Pulmonary artery endothelial cell (primary cell): ENCODE data around the gene FBLN5. TPM values are rescaled to one million over a fixed set of nuclear protein-coding genes. Genes with fewer than 3 reads are reported as not detected.
A peak's percentile ranks its signal among the peaks of the same experiment; 100 is the strongest.
"Not testable (repeated sequence)": the region's sequence is repeated elsewhere in the genome, so short reads cannot be mapped to it uniquely, and the experiment has no call there.

Experiments used
- DNase-seq: peaks from one replicate; pipeline ENCODE4 v3.0.0-alpha.2; 2011; ENCODE audit warnings: low read depth, low spot score
- total RNA-seq: library from RNA; depleted of rRNA; stranded (reverse); fragments of >200 nt; gene quantifications from 2 replicates; pipeline ENCODE4 v1.2.3, GENCODE V29; 2014

Gene FBLN5
- total RNA-seq, 1 donor from 2014 or later: 2.5 TPM

DNA sequence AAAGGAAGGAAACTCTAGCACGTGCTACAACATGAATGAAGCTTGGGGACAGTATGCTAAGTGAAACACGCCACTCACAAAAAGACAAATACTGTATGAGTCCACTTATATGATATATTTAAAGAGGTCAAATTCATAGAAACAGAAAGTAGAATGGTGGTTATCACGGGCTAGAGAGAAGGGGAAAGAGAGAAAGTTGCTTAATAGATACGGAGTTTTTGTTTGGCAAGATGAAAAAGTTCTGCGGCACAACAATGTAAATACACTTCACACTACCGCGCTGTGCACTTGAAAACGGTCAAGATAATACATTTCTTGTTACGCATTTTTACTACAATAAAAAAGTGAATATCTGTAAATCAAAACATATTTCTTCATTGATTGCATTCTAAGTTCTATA lies 37.3 kb downstream of the FBLN5 start:
- DNase-seq: no peak

DNA sequence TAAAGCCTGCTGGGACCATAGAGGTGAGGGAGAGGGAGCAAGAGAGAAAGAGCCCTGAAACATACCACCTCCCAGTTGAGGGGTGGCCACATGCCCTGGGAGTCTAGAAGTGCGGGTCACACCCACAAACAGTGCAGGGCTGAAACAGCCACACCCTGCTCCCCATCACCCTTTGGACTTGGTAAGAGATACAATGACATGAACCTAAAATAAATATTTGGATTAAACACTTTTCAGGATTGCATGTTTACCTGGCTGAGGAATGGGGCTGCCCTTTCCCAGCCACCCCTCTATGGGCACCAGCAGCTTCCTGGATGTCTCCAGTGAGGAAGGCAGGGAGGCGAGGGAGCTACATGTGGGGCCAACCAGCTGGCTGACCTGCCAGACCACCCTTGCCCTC lies 41.1 kb downstream of the FBLN5 start:
- DNase-seq: no peak

DNA sequence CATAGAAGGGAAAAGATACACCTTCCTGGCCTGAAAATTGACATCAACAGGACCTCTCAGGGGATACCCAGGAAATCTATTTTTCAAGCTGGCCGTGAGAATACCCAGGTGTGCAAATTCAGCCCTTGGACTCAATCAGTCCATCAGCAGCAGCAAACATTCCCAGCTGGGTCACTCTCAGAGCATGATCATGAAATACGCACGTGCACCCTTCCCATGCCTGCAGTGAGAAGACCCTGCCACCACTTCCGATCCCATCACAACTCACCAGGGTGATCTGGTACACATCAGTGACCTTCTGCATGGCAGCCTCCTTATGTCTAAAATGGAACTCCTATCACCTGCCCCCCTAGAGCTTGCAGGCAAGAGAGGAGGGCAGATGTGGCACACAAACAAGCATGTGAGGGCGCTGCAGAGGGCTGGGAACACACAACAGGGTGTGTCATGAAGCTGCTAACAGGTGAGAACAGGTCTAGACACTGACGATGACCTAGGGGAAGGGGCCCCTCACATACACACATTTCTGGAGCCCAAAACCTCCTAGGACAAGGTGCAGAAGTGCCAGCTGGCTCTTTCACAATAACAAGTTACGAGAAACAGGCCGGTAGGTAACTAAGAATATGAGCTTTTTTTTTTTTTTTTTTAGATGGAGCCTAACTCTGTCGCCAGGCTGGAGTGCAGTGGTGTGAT lies 42.4 kb downstream of the FBLN5 start:
- no peak for DNase-seq

DNA sequence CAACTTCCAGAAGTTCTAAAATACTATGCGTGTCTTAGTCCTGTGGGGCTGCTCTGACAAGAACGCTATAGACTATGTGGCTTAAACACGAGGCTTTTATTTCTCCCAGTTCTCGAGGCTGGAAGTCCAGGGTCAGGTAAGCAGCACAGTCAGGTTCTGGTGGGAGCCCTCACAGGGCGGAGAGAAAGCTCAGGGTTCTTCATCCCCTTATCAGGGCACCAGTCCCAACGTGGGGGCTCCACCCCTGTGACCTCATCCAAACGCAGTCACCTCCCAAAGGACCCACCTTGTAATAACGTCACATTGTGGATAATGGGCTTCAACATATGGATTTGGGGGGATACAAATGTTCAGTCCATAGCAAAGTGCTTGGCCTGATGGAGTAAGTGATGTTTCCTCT lies 43.0 kb downstream of the FBLN5 start:
- DNase-seq: no peak

DNA sequence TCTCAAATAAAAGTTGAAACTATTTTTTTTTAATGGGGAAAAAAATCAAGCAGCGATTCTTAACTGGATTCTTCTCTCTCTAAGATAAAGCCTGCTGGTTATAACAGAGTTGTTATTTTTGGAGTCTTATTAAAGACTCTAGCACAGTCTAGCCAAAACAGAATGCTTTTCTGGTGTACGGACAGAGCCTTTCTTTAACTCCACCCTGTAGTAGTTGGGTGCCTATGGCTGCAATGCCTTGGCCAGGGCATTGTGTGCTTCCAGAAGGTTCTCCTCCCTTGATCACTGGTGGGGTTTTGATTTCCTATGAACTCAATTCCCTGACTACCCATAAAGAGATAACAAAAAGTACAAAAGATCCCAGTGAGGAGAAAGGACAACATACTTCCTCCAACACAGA lies 44.4 kb downstream of the FBLN5 start:
- no peak for DNase-seq

DNA sequence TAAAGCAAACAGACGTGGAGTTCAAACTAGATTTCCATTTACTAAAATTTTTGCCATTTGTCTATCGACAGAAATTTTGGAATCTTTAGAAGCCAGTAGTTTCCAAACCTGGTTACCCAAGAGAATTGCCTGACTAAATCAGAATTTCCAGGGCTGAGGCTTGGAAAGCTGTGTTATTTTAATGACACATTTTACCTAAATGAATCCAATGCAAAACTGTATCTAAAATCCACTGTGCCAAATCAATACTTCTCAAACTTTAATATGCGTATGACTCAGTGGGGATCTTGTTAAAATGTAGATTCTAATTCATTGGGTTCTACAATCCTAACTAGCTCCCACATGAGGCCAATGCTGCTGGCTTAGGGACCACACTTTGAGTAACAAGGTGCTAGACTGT lies 45.2 kb downstream of the FBLN5 start:
- no peak for DNase-seq

DNA sequence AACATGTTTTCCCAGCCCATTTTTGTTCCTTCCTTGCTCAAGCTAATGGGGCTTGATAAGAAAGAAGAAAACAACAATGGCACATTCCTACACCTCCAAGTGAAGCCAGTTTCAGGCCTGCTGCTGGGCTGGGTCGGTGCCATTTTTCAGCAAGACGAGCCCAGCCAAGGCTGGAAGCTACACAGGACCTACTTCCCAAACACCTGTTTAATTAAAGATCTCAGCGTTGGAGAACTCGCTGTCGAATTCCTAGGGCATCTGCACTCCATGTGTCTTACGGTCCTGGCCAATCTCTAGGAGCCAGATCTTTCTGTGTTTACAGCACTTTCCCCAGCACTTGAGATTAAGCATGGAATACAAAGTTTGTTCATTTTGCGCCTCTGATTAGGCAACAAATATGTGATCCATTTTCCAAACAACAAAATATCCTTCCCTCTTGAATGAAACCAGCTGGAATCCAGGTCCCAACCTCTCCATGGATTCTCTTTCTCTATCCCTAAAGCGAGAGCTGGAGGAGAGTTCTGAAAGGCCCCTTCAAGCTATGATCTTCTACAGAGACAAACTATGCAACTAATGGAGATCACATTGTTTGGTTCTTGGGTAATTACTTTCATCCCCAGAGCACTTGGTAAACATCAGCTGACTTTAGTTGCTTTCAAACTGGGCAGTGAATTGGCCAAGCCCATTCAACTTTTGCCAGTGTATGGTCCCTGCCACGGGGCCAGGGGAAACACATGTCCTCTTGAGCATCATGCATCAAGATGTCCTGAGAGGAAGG lies 45.9 kb downstream of the FBLN5 start:
- DNase-seq: no peak

DNA sequence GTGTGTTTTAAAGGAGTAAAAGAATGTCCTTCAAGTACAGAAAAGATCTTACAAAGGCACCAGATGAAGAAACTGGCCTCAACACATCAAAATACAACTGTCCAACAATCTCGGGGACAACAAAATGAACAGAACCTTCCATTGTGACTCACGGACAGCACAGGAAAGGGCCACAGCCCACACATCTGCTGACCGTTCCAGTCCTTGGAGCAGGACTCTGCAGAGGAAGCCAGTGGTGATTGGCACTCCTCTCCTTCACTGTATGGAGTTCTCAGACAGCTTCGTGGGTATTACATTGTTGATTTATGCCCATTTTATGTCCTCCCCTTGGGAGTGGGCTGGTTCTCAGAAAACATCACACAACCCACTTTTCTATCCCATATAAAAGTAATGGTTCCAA lies 47.7 kb downstream of the FBLN5 start:
- no peak for DNase-seq

DNA sequence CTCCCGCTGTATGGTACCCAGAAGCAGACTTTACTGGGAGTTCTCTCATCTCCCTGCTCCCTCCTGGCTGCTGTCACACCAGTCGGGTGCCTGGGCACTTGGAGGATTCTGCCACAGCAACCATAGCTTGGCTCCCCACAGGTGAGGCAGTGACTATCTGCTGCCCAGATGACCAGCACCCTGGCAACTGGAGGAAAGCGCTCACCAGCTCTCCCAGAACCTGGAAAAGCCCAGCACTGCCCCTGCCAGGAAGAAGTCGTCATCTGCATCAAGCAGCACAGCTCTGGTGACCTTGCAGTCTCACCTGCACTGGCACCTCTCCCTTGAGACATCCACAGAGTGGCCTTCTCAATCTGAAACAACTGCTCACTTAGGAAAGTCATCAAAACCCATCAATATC lies 48.3 kb downstream of the FBLN5 start:
- no peak for DNase-seq

DNA sequence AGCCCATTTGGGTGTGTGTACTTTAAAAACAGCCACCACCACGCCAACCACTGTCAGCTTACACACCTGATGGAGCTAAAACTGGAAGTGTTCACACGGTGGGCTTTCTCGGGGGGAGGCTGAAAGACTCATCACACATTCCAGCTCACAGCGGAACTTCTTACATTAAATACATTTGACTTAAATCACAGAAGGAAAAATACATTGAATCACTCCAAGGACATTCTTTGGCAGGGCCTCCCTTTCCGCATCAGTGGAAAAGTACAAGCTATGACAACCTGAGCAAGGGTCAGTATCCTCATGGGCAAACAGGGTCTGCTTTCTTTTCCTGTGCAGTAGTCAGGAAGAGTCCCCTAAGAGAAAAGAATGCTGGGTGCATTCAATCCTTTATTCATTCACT lies 49.1 kb downstream of the FBLN5 start:
- no peak for DNase-seq

DNA sequence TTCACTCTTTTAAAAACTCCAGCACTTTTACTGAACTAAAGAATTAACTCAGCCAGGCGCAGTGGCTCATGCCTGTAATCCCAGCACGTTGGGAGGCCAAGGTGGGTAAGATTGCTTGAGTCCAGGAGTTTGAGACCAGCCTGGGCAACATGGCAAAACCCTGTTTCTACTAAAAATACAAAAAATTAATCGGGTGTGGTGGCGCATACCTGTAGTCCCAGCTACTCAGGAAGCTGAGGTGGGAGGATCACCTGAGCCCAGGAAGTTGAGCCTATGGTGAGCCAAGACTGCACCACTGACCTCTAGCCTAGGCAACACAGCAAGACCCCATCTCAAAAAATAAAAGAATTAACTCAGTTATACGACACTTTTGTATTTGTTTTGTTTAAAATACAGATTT lies 49.8 kb downstream of the FBLN5 start:
- DNase-seq: not testable (repeated sequence)

DNA sequence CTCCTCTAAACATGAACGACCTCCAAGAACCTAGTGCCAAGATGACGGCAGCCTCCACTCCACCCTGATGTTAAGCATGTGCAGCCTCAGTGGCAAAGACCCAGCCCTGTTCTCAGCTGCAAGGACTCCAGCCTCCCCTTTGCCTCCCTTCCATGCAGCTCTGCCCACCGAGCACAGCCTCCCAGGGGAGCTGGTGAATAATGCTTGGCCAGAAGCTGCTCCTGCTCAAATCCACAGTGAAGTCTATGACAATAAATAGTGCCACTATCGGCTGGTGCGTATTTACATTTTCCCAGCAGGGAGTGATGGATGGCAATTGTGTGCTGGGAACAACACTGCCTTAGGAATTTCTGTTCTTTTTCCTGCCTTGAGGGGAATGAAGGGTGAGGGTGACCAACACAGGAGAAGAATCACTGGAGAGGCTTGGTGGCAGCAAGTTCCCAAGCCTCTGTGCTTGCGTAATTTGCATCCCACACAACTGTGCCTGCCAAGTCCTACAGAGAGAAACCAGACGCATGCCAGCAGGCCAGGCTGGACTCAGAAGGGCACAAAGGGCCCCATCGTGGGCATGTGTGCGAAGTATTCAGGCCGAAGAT lies 50.3 kb downstream of the FBLN5 start:
- DNase-seq: no peak

DNA sequence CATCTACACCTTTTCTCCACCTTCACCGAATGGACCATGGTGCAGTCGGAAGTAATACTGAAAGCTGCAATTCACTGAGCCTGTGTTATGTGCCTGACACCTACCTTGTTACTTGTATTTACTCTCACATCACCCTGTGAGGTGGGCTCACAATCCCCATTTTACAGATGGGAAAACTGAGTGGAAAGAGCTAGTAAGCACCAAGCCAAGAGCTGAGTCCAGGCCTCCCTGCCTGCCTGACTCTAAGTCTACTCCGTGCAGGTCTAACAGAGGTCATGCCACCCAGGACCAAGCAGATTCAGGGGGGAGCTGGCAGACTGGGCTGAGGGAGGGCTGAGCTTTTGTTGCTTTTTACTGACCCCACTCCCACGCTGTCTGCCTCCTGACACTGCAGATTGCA lies 51.1 kb downstream of the FBLN5 start:
- DNase-seq: no peak

DNA sequence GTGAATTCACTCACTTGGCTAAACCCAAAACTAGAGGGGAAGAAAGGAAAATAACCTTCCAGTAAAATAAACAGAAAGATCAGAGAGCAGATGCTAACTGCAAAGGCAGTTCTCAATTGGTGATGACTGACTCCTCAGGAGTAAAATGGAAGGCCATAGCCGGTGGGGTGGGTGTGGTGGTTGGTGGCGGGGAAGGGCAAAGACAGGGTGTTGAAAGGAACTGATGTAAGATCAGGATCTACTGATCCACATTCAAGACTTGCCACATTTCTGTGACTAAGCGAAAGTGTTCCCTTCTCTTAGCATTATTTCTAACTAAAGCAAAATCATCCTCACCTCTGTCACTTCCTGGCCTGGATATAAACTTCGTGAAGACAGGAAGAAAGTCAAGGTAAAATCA lies 53.8 kb downstream of the FBLN5 start:
- no peak for DNase-seq

DNA sequence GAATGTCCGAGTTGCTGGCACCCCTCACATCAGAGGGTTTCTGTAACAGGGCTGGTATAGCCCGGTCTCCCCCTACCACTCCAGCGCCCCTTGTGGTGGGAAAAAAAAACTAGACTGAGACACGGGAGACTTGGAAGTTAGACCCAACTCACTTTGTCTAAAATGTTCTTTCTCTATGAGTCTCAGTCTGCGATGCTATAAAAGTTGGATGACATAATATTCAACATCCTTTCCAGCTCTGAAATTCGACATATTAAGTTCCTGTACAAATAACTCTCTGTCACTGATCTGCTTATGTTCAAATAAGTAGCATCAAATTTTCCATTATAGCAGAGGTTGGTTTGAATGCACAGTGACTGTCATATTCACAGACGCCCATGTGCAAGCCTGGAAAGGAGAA lies 54.5 kb downstream of the FBLN5 start:
- DNase-seq: no peak

DNA sequence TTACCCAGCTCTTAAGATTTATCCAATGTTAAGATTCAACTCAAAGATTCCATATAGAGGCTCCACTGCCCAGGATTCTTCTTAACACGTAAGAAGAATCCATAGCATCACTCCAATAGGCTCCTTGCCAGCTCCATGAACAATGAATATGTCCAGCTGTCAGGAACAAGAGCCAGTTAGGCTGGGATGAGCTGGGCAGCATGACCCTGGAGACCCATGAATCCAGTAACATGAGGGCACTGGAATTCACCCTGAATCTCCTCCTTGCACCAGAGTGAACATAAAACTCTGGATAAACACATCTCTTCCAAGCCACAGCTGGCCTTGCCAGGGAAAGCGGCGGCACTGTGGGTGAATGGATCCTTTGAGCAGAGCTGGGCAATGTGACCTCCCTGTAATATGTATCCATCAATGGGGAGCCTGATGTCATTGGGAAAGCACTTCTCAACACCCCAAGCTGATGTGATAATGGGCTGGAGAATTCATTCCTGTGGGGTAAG lies 55.7 kb downstream of the FBLN5 start:
- DNase-seq: no peak

DNA sequence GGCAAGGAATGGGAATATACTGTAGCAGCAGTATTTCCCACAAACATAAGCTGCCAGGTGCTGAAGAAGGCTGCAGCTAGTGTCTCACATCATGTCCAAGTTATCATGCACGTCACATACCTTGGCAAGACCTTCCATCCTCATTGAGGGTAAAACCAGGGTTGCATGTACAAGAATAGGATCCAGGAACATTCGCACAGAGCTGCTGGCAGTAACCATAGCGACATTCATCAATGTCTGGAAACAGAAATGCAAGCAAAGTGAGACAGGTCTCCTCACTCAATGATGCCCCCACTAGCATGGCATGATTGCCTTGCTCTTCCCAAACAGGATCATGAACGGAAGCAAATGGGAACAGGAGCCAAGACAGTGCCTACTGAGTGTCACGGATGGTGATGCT lies 56.4 kb downstream of the FBLN5 start:
- DNase-seq: no peak

DNA sequence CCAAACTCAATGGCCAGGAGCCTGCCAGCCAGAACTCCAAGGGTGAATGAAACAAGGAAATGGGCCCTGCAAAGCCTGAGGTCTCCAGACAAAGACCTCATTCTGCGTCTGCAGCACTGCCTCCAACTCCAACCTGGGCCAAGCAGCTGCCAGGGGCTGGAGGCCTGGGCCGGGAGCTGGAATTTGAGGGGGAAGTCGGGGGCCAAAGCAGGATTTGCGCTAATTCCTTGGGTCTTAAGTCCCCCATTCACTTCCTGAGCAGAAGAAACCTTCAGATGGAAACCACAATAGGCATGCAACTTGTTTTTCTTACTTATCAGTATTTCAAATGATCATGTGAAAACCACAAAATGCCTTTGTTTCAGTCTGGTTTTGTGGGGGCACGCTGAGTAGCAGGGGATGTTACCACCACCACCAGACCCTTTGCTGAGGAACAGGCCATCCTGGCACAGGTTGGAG lies 57.2 kb downstream of the FBLN5 start:
- no peak for DNase-seq

DNA sequence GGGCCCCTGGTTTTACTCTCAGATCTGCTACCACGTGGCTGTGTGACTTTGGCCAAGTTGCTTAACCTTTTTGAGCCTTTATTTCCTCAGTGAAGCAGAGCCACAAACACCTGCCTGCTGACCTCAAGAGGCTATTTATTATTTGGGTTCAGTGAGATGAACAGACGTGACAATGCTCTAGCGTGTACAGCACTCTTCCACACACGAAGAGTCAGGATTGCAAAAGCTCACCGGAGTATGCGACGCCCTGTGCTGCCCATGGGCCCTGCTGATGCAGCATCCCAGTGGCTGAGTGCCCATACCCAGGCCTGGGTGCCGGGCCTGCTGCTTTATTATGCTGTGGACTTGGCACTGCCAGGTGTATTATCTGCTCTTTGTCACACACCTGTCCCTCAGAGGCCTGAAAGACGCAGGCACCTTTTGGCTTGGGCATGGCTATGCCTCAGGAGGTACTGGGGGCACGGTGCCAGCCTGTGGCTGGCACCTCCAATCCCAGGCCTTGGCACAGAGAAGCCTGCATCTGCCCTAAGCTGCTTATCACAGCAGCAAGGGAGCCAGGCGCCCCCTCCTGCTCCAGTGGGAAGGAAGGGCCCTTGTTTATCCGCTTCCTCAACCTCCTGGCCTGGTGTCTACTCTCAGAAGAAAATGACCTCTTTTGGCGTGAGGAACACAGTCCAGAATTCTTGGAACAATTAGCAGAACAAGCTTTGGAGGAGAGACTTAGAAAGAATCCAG lies 57.9 kb downstream of the FBLN5 start:
- peak; percentile 56 for DNase-seq

DNA sequence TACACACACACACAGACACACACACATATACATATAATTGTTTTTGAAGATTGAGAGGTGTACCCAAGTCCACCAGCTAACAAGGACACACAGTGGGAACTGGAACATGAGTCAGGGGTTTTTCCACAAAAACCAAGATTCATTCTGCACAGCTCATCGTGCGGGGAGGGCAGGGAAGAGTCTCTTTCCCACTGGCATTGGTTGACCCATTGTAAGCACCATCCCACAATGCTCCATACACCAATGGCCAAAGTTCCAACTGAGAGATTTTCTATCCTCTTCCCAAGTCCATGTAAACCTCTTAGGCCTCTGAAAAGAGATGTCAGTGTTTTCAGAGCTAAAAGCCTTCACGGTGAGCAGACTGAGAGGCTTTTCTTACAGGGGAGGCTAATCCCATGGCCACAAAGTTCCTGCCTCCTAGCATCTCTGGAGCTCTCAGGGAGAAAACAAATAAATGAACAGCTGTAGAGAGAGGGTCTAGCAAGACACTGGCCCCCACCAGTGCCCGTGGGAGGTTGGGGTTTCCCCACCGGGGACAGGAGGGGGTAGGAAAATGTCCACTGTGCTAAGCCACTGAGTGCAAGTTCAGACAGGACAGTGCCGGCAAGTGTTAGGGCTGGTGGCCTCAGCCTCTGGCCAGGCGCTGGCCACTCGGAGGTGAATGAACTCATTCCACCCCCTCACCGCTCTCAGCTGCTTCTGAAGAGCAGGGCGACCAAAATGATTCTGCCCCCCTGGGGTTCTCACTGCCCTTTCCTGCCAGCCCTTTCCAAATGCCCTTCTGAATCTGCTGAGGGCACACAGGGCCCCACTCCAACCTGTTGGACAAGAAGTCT lies 58.6 kb downstream of the FBLN5 start:
- no peak for DNase-seq

DNA sequence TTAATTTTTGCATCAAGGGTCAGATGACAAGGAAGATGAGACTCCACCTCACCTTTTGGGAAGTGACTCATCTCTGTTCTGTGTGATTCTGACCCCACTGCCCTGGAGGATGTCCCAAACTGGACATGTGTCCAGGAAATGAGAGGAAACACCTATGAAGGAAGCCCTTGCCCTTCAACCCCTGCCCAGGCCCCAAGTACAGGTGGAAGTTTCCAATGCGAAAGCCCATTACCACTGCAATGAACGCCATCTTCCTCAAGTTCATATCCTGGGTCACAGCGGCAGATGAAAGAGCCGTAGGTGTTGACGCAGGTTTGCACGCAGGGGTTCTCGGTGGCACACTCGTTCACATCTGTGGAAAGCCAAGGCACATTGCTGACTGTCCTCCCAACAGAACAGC lies 60.5 kb downstream of the FBLN5 start:
- no peak for DNase-seq
